ENCODE data around the gene ZBED6.

ZBED6 gene

GRCh38 chr1:203842559-203842876, 47.1 kb downstream of the ZBED6 start:
- no peak for DNase-seq (ENCODE audit: low read depth)

- no peak for DNase-seq (ENCODE audit: low read depth)
Measured at GRCh38 chr1:203843435-203843834, 48.0 kb downstream of the ZBED6 start.

All from activated T-helper 1 cell treated with Interleukin-2 at 50 U/mL for 16 hours (primary cell).